Femur (tissue), 1 donor: ENCODE data around the gene LRIG3.
"Not testable (repeated sequence)": the region's sequence is repeated elsewhere in the genome, so short reads cannot be mapped to it uniquely, and the experiment has no call there.

Experiments
- DNase-seq: peaks from one replicate; pipeline ENCODE4 v3.0.0-alpha.2; 2017

The LRIG3 gene

DNA sequence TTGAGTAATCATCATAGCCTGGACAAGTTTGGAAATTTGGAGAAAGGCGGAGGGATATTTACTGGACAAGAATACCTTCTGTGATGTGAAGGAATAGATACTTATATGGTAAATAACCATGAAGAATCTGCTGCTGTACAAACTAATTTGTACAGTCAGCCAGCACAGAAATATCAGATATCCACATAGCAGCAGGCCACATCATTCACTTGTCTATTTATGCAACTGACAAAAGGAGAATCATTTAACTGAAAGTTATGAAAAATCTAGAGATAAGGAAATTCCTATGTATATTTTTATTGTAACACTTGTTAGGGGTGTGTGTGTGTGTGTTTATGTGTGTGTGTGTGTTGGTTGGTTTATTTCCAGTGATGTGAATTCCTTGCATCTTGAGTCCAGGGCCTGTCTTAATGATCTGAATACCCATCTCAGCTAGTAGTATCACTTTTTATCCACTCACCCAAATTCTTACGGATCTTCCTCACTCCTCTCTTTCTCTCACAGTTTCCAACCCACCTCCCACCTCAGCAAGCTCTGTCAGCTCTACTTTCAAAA lies 10.5 kb upstream of the LRIG3 start:
- no peak for DNase-seq

DNA sequence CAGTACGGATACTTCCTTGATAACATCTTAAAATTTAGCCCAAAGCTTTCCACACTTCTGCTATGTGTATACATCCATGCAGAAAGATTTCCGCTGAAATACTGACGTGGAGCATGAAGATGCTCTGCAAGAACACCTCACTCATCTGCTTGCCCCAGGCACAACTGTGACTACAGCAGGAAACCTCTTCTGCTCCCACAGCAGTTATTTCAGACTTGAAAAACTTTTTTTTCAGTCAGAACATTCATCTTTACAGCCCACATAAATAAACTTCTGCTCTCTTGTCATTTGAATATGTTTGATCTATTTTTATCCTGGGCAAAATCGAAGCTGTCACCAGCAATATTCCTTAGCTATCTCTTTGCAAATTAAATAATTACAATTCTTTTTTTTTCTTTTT lies 6.8 kb upstream of the LRIG3 start:
- DNase-seq = no peak

GRCh38 chr12:58926586-58926985 lies 6.3 kb upstream of the LRIG3 start:
- DNase-seq = no peak

DNA sequence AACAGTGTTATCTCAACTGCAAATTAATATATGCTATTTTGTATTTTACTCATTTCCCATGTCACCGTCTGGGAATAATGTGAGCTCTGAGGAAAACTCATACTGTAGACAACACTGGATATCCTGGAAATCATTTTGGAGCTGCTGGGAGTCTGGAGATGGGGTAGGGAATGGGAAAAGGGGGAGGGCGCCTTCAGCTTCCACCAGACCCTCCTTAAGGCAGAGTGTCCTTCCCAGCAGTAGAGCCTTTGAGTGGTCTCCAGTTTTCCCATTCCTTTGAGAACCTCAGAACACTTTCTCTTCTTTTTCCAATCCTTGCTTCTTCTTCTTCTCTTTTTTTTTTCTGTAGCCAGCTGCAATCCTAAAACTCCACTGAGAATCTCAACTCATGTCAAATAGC lies 5.4 kb upstream of the LRIG3 start:
- no peak for DNase-seq

DNA sequence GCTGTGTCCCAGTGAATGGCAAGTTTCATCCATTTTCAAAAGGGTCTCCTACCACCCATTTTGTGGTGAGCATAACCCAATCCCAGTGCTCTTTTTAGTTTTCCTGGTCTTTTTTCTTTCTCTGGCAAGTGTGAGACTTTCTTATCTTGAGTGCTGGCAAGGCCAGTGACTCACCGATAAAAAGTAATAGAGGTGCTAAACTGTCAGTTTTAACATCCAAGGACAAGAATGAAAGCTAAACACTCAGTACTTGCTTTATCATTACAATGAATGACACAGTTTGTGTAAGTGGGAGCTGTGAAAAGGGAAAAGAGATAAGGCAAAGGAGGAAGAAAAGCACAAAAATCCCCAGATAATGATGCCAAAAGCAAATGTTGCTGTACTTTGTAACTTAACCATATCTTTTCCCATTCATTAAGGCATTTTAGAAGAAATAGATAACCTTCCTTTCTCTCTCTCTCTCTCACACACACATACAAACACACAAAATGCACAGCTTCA lies 4.9 kb upstream of the LRIG3 start:
- no peak for DNase-seq

- DNase-seq = no peak
Measured at GRCh38 chr12:58924652-58925051, 4.3 kb upstream of the LRIG3 start.

DNA sequence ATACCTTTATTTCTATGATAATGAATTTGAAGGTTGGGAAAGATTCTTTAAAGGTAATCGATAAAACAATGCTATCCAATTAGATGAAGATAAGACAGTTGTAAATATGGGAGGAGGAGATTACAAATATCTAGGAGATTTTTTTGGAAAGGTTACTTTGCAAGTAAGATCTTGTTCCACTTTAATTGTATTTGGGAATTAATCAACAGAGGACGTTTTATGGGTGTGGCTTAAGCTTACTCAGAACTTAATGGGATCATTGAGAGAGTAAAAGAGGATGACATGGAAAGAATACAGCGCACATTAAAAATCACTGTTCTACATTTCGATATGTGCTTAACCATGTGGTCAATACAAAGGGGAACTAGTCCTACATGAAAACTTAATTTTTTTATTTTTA lies 3.5 kb upstream of the LRIG3 start:
- DNase-seq = no peak

DNA sequence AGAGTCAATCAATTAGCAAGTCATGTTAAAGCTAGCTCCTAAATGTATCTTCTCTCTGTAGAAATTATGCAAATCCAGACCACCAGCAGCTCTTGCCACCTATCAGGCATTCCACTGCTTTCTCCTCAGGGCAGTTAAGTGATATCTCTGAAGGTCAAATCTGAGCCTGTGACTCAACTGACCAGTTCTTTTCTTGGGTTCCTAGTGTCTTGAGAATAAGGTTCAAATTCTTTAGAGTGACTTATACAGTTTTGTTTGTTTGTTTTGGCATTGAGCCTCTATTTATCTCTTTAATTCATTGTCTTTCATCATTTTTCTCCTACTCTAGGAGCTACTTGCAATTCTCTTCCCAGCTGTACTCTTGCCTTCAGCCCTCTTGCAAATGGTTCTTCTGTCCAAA lies 2.5 kb upstream of the LRIG3 start:
- DNase-seq = no peak

DNA sequence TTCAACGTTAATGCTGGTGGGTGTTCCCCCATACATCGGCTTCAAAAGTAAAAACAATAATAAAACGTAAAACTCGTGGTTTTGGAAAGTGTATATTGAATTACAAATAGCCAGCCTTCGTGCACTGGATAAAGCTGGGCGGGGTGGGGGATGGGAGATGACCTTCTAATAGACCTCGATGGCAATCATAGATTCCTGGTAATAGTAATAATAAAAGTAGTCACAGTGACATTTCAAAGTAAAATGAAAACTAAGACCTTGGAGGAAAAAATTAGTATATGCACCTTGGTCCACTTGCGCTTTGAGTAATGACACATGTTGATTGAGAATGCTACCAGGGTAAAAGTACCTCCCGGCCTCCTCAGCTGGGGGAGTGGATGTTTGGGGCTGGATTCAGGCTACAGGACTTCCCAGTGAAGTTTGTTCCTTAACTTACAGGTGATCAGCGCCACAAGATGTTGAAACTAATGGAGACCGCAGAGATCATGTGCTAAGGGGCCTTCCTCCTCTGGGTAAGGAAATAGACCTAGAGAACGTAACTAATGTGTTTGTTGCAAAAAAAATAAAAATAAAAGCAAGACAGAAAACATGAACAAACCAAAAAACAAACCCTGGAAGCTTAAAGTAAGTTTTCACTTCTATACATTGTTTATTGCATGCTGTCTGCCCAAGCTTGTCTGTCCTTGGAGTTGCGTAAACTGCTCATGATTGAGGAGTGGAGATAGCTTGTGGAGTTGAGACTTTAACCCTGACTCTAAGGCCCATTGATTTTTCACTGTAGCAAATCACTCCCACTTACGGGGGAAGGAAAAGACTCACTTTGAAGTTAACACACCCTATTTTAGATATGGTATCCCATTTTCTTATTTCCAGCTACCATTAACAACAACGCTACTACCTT lies 907 bp upstream of the LRIG3 start:
- DNase-seq = peak; percentile 42

DNA sequence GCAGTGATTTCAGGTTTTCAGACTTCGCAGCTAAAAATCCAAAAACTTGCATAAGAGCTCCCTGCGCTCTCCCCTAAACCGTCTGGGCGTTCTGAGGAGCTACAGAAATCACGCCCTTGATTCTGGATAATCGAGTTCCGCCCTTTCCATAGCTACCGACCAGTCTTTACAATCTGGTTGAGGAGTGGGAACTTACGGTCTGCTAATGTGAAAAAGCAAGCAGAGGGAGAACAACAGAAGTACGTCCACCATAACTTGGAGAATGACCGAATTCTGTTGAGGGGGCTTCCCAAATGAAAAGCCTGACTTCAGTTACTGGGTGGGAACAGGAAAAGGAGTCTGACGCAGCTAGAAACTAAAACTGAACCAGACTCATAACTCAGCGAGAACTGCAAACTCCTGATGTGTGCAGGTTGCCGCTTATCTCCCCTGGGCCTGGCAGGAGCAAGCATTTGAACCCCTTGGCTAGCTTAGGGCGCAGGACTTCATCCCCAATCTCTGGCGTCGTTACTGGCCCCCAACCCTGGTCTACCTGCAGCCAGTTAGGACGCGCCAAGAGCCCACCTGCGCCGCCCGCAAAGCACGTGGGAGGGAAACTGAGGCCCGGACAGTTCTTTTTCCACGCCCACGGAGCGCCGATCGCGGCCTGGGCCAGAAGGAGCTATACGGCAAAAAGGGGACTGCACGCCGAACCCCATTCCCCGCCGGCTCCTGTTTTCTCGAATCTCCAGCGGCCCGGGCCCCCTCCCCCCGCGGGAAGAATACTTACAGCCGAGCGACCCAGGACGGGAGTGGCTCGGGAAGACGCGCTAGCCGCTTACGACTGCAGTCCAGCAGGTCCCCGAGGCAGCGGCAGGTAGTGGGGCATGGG lies 838 bp downstream of the LRIG3 start:
- DNase-seq = peak; percentile 67

- no peak for DNase-seq
Measured at GRCh38 chr12:58918469-58918844, 1.8 kb downstream of the LRIG3 start.

DNA sequence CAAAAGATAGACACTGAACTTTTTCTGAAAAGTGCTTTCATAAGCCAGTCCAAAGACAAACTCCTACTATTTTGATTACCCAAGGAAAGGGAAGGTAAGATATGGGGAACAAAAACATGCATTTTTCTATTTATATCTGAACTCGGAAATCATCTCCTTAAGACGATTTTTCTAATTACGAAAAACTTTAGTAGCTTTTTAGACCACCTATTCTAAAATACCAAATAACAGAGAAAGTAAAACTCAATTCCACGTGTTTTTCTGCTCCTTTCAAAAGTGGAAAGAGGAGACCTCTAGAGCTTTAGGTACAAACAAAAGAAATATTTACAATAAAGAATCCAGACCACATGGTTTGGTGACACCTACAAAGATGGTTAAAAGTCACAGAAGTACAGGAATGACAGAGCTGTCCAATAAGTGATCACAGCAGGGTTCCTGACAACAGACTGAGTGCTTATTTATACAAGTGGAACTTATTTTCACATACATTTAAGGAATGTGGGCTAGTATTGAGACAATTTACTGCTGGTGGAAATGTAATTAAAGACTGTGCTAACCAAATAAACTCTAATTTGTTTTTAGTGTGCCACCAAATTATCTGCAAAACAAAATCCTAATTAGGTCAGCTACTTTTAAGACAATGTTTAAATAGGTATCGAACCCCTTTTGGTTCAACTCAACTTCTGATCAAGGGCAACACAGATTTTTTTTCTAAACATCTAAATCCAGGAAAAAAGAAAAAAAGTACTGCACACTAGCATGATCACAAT lies 2.4 kb downstream of the LRIG3 start:
- no peak for DNase-seq

DNA sequence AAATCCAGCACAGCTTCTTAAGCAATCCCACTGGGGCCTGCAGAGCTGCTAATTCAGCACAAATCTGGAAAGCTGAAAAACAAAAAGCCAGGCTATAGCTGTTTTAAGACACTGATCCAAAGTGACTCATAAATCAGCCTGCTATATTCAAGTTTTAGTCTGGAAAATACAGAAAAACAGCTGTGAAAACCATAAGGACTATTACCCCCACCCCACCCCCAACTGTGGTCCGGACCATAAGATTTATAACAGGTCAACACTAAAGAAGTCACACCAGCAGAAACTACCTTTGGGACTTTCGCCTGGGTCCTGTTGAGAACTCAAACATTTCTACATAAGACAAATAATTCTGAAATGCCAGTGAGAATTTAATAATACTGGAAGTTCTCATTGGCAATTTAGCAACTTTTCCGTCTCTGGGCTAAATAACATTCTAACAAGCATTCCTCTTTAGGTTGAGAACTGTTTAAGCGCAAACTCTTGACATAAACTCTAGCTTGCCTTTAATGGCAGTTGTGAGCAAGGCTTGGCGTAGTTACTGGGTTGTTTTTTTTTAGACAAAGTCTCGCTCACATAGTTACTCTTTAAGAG lies 3.3 kb downstream of the LRIG3 start:
- DNase-seq = peak; percentile 84

DNA sequence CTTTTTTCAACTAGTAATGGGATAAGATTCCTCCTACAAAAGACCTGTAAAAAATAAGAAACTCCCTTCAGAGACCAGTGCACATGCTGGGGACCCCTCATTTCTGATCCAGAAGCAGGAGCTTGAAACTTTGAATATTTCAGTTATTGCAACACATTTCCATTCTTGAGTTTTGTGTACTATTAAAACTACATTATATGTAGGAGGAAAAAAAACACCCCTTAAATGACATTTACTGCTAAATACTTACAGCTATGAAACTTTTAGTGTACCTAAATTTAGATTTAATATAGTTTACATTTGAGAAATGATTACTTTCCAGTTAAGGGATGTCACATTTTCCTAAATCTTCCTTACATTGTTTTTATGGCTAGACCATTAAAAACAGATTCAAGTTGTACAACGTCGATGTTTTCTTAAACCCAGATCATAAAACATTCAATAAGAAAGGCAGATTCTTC lies 4.1 kb downstream of the LRIG3 start:
- no peak for DNase-seq

DNA sequence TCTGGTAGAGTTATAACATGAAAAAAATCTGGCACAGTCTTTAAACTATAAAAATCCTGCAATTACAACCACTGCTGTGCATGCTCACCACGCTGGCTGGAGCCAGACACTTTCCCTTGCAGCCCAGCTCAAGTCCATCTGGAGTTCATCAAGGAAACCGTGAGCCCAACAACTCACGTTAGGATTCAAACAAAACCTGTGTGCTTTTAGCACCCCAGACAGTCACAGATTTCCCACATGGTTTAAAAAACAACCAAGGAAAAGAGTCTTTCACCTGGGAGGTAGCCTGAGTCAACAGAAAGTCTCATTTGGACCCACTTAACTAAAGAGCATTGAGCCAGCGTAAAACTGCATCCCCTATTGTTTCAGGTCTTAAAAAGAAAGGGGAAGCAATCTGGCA lies 4.7 kb downstream of the LRIG3 start:
- DNase-seq = peak; percentile 89

GRCh38 chr12:58915037-58915436 lies 5.3 kb downstream of the LRIG3 start:
- DNase-seq = no peak

GRCh38 chr12:58914457-58914856 lies 5.8 kb downstream of the LRIG3 start:
- no peak for DNase-seq

- DNase-seq = peak; percentile 81
Measured at GRCh38 chr12:58907391-58907790, 12.9 kb downstream of the LRIG3 start.

DNA sequence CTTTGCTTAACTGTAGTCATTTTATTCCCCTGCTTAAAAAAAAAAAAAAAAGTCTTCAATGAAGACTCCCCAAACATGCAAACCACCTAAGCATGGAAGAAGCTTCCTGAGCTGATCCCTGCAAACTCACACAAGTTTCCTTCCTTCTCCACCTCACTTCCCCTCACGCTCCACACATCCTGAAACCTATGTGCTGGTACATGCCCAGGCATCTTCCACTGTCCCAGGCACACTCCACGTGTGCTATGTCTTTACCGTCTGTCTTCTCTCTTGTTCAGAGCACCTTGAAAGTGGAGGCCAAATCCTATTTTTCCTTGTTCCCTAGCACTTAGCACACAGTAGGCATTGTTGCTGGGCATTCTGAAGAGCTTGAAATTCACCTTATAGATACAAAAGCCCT lies 13.4 kb downstream of the LRIG3 start:
- DNase-seq = no peak

DNA sequence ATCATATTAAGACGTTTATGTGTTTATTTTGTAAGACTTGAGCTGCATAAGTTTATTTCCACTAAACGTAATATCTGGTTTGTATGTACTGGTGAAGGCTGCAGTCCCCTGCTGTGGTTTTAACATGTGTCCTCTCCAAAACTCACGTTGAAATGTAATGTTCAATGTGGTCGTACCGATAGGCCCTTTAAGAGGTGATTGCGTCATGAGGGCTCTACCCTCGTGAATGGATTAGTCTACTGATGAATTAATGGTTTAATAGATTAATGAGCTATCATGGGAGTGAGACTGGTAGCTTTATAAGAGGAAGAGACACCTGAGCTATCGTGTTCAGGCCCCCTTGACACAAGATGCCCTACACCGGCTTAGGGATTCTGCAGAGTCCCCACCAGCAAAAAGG lies 14.9 kb downstream of the LRIG3 start:
- DNase-seq = no peak

DNA sequence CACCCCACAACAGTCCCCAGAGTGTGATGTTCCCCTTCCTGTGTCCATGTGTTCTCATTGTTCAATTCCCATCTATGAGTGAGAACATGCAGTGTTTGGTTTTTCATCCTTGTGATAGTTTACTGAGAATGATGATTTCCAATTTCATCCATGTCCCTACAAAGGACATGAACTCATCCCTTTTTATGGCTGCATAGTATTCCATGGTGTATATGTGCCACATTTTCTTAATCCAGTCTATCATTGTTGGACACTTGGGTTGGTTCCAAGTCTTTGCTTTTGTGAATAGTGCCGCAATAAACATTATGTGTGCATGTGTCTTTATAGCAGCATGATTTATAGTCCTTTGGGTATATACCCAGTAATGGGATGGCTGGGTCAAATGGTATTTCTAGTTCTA lies 17.6 kb downstream of the LRIG3 start:
- DNase-seq = not testable (repeated sequence)

GRCh38 chr12:58901664-58902063 lies 18.6 kb downstream of the LRIG3 start:
- DNase-seq = no peak
